ENCODE measurements around the gene ABHD18.
A peak's percentile ranks its signal among the peaks of the same experiment; 100 is the strongest.
"Not testable (repeated sequence)": the region's sequence is repeated elsewhere in the genome, so short reads cannot be mapped to it uniquely, and the experiment has no call there.

The ABHD18 gene

DNA sequence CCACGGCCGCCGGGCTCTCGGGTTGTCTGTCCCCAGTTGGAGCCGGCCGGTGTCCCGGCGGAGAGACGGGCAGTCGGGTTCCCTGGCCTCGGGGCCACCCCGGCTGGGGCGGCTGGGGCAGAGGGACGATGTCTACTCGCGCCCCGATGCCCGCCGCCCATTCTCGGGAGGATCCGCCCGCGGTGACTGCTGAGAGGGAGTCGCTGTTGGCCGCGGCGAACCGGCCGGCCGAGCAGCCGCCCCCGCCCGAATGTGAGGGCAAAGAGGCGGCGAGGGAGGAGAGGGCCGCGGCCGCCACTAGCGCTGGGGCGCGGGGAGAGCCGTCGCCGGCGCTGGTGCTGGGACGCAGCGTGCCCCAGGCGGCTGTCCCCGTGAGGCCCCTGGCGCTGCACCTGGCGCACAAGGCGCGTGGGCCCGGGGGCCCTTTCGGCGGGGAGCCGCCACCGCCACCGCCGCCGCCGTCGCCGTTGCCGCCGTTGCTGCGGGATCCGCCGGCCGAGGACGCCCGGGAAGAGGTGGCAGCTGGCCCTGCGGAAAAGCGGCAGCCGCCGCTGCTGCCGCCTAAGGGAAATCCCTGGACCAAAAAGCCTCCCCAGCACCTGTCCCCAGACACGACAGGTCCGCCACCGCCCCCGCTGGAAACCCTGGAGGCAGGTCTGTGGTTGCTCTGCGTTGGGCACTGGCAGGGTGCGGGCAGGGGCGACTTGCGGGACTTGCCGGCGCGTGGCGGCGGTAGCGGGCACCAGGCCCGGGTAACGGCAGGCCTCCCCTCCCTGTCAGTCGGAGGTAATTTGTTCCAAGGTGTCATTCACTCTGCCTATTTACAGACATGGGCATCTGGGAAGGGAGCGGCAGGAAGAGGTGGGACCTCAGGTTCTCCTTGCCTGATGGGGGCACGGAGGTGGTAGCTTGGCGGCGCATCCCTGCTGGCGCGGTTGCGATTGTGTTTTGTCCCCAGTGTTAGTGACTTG, 96.6 kb downstream of the ABHD18 start:
- no peaks in the 10 kb centered on the region for H3K36me3 ChIP-seq (ENCODE audit: control insufficient read depth in 2 of 2, insufficient read depth in 2 of 2, low read length in 2 of 2)
- H3K27ac ChIP-seq (ENCODE audit: low read depth in 2 of 2, low read length in 2 of 2), result peak overlapping the region; percentile 96 to 98
- H3K9me3 ChIP-seq (ENCODE audit: control insufficient read depth in 2 of 2, low read length in 2 of 2), result no peaks in the 10 kb centered on the region
- peaks cover 4 to 8% of the 10 kb centered on the region in 2 donors for H3K4me1 ChIP-seq (ENCODE audit: control insufficient read depth in 2 of 2, insufficient read depth in 2 of 2, low read length in 2 of 2)
- H3K4me3 ChIP-seq (ENCODE audit: low read length in 2 of 2), result peak overlapping the region; percentile 67 to 89
- peak overlapping the region; percentile 72 to 88 for H3K9ac ChIP-seq (ENCODE audit: low read depth in 1 of 2, low read length in 2 of 2)
- no peaks in the 10 kb centered on the region for H3K27me3 ChIP-seq (ENCODE audit: control insufficient read depth in 2 of 2, insufficient read depth in 2 of 2, low read length in 2 of 2)

DNA sequence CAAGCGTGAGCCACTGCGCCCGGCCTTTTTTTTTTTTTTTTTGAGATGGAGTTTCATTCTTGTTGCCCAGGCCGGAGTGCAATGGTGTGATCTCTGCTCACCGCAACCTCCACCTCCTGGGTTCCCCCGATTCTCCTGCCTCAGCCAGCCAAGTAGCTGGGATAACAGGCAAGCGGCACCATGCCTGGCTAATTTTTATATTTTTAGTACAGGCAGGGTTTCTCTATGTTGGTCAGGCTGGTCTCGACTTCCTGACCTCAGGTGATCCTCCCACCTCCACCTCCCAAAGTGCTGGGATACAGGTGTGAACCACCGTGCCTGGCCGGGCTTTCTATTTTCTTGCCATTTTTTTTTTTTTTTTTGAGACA, 101.2 kb downstream of the ABHD18 start:
- H3K9me3 ChIP-seq (ENCODE audit: control insufficient read depth in 2 of 2, low read length in 2 of 2); H3K27me3 ChIP-seq (ENCODE audit: control insufficient read depth in 2 of 2, insufficient read depth in 2 of 2, low read length in 2 of 2); H3K36me3 ChIP-seq (ENCODE audit: control insufficient read depth in 2 of 2, insufficient read depth in 2 of 2, low read length in 2 of 2); H3K4me3 ChIP-seq (ENCODE audit: low read length in 2 of 2); H3K4me1 ChIP-seq (ENCODE audit: control insufficient read depth in 2 of 2, insufficient read depth in 2 of 2, low read length in 2 of 2); H3K9ac ChIP-seq (ENCODE audit: low read depth in 1 of 2, low read length in 2 of 2); H3K27ac ChIP-seq (ENCODE audit: low read depth in 2 of 2, low read length in 2 of 2): not testable (repeated sequence)

DNA sequence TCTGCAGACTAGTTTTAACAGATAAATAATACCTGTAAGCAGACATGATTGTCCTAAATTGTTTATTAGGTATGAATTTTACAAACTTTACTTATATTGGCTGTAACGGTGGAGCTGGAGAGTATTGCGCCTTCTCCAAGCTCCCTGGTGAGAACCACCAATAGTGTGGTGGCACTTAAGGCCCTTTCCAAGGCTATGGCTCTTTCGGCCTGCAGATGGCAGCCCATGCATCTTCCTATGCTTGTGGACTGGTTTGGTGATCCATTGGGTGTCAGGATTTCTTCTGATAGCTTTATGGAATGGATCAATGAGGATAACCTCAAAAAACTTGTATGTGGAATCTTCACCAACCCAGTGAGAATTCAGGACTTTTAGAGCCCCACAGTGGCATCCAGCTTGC, 103.7 kb downstream of the ABHD18 start:
- H3K4me3 ChIP-seq (ENCODE audit: low read length in 2 of 2), result no peak overlapping the region
- no peak overlapping the region for H3K27ac ChIP-seq (ENCODE audit: low read depth in 2 of 2, low read length in 2 of 2)
- H3K9ac ChIP-seq (ENCODE audit: low read depth in 1 of 2, low read length in 2 of 2), result no peak overlapping the region
- H3K9me3 ChIP-seq (ENCODE audit: control insufficient read depth in 2 of 2, low read length in 2 of 2), result no peaks in the 10 kb centered on the region
- no peaks in the 10 kb centered on the region for H3K27me3 ChIP-seq (ENCODE audit: control insufficient read depth in 2 of 2, insufficient read depth in 2 of 2, low read length in 2 of 2)
- no peaks in the 10 kb centered on the region for H3K36me3 ChIP-seq (ENCODE audit: control insufficient read depth in 2 of 2, insufficient read depth in 2 of 2, low read length in 2 of 2)
- no peaks in the 10 kb centered on the region for H3K4me1 ChIP-seq (ENCODE audit: control insufficient read depth in 2 of 2, insufficient read depth in 2 of 2, low read length in 2 of 2)

GRCh38 chr4:128076464-128076863, 111.3 kb downstream of the ABHD18 start:
- Histone ChIP-seq H3K9me3 (ENCODE audit: control insufficient read depth in 2 of 2, low read length in 2 of 2) (no peaks in the 10 kb centered on the region), H3K27me3 (ENCODE audit: control insufficient read depth in 2 of 2, insufficient read depth in 2 of 2, low read length in 2 of 2) (no peaks in the 10 kb centered on the region), H3K27ac (ENCODE audit: low read depth in 2 of 2, low read length in 2 of 2) (no peak overlapping the region), H3K4me3 (ENCODE audit: low read length in 2 of 2) (no peak overlapping the region), H3K4me1 (ENCODE audit: control insufficient read depth in 2 of 2, insufficient read depth in 2 of 2, low read length in 2 of 2) (no peaks in the 10 kb centered on the region), H3K36me3 (ENCODE audit: control insufficient read depth in 2 of 2, insufficient read depth in 2 of 2, low read length in 2 of 2) (peaks cover 12 to 24% of the 10 kb centered on the region in 2 donors), H3K9ac (ENCODE audit: low read depth in 1 of 2, low read length in 2 of 2) (no peak overlapping the region)

Measured in mucosa of rectum (tissue), 2 donors.